IMR-90 (cell line): ENCODE measurements around the gene VIPR2.

Experiments used
- BHLHE40 ChIP-seq: fragments of 150-350 bp; IDR thresholded peaks from 2 replicates; pipeline ENCODE4 v1.6.1; 2016; ENCODE audit warnings: mild to moderate bottlenecking, low read depth, low read length
- CEBPB ChIP-seq: IDR thresholded peaks from 2 replicates; pipeline ENCODE4 v1.6.1; 2012; ENCODE audit warnings: low read depth, low read length, improper control_type of control experiment
- CTCF ChIP-seq: conservative IDR thresholded peaks from 2 replicates; pipeline ENCODE4 v1.5.1; 2012; ENCODE audit warnings: mild to moderate bottlenecking, low read depth, low read length, improper control_type of control experiment
- ELK1 ChIP-seq: fragments of 150-350 bp; IDR thresholded peaks from 2 replicates; pipeline ENCODE4 v1.6.1; 2016; ENCODE audit warnings: low read depth, mild to moderate bottlenecking, low read length, moderate library complexity, borderline replicate concordance
- FOS ChIP-seq: fragments of 150-350 bp; IDR thresholded peaks from 2 replicates; pipeline ENCODE4 v1.6.1; 2016; ENCODE audit warnings: low read depth, low read length
- MAZ ChIP-seq: IDR thresholded peaks from 2 replicates; pipeline ENCODE4 v1.6.1; 2012; ENCODE audit warnings: low read depth, mild to moderate bottlenecking, low read length, improper control_type of control experiment, moderate library complexity, borderline replicate concordance
- MXI1 ChIP-seq: IDR thresholded peaks from 2 replicates; pipeline ENCODE4 v1.6.1; 2012; ENCODE audit warnings: low read depth, mild to moderate bottlenecking, low read length, moderate library complexity, borderline replicate concordance
- NFE2L2 ChIP-seq: fragments of 150-350 bp; IDR thresholded peaks from 2 replicates; pipeline ENCODE4 v1.6.1; 2016; ENCODE audit warnings: low read depth, mild to moderate bottlenecking, low read length
- POLR2A ChIP-seq: IDR thresholded peaks from 2 replicates; pipeline ENCODE4 v1.6.1; 2012; ENCODE audit warnings: mild to moderate bottlenecking, low read depth, low read length
- RAD21 ChIP-seq: IDR thresholded peaks from 2 replicates; pipeline ENCODE4 v1.6.1; 2012; ENCODE audit warnings: low read length, improper control_type of control experiment
- RCOR1 ChIP-seq: IDR thresholded peaks from 2 replicates; pipeline ENCODE4 v1.6.1; 2012; ENCODE audit warnings: mild to moderate bottlenecking, low read length, improper control_type of control experiment; ENCODE audit not compliant: insufficient replicate concordance
- RFX5 ChIP-seq: IDR thresholded peaks from 2 replicates; pipeline ENCODE4 v1.8.0; 2012; ENCODE audit warnings: low read depth, mild to moderate bottlenecking, low read length, moderate library complexity
- SMC3 ChIP-seq: fragments of 150-350 bp; IDR thresholded peaks from 2 replicates; pipeline ENCODE4 v1.6.1; 2016; ENCODE audit warnings: low read depth, mild to moderate bottlenecking, antibody characterized with exemption, low read length, moderate library complexity
- TF ChIP-seq, protein P1 (sequence below): fragments of 150-350 bp; IDR thresholded peaks from 2 replicates; pipeline ENCODE4 v1.6.1; 2017; ENCODE audit warnings: mild to moderate bottlenecking, antibody characterized with exemption, low read length, low read depth

DNA sequence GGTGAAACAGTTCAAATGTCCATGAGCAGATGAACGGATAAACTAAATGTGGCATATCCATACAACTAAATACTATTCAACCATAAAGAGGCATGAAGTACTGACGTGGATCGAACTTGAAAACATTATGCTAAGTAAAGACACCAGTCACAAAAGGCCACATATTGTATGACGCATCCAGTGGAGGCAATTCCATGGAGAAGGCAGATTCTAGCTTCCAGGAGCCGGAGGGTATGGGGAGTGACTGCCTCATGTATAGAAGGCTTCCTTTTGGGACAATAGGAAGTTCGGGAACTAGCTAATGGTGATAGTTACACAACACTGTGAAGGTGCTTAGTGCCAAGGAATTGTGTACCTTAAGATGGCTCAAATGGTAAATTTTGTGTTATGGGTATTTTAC is 98.4 kb downstream of the VIPR2 start:
- no peak for TF ChIP-seq CTCF
- TF ChIP-seq POLR2A, result no peak
- no peak for TF ChIP-seq MXI1
- no peak for TF ChIP-seq RFX5
- no peak for TF ChIP-seq FOS
- TF ChIP-seq RAD21, result no peak
- no peak for TF ChIP-seq SMC3
- TF ChIP-seq CEBPB, result no peak
- TF ChIP-seq BHLHE40, result no peak
- TF ChIP-seq MAZ, result no peak
- TF ChIP-seq, protein P1, sequence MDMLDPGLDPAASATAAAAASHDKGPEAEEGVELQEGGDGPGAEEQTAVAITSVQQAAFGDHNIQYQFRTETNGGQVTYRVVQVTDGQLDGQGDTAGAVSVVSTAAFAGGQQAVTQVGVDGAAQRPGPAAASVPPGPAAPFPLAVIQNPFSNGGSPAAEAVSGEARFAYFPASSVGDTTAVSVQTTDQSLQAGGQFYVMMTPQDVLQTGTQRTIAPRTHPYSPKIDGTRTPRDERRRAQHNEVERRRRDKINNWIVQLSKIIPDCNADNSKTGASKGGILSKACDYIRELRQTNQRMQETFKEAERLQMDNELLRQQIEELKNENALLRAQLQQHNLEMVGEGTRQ, result no peak
- TF ChIP-seq NFE2L2, result no peak
- TF ChIP-seq RCOR1, result no peak
- no peak for TF ChIP-seq ELK1
